Measurements from ENCODE around the gene MUC21.

DNA sequence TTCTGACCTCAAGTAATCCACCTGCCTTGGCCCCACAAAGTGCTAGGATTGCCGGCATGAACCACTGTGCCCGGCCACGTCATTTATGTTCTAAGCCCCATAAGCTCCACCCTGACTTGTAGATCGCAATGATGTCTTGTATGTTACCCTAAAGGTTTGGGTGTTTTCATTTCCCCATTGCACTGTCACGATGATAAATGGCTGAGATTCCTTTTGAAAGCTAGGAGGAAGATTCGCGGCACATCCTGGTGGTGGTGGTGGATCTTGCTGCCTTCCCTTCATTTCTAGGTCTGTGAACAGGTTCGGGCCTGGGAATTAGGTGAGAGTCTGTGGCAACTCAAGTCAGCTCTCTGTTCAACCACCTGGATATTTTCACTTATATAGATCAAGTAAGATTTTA is 55.0 kb downstream of the MUC21 start:
- TF ChIP-seq, protein P1, sequence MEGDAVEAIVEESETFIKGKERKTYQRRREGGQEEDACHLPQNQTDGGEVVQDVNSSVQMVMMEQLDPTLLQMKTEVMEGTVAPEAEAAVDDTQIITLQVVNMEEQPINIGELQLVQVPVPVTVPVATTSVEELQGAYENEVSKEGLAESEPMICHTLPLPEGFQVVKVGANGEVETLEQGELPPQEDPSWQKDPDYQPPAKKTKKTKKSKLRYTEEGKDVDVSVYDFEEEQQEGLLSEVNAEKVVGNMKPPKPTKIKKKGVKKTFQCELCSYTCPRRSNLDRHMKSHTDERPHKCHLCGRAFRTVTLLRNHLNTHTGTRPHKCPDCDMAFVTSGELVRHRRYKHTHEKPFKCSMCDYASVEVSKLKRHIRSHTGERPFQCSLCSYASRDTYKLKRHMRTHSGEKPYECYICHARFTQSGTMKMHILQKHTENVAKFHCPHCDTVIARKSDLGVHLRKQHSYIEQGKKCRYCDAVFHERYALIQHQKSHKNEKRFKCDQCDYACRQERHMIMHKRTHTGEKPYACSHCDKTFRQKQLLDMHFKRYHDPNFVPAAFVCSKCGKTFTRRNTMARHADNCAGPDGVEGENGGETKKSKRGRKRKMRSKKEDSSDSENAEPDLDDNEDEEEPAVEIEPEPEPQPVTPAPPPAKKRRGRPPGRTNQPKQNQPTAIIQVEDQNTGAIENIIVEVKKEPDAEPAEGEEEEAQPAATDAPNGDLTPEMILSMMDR (conservative IDR thresholded peaks at IDR 0.05; ENCODE audit: low read length): no peak
- no peak for TF ChIP-seq EZH2phosphoT487 (IDR thresholded peaks at IDR 0.05; ENCODE audit: borderline replicate concordance)

All from Loucy (cell line).